ENCODE results near the gene PPP1R15B.

- TF ChIP-seq CTCF (IDR thresholded peaks at IDR 0.05; ENCODE audit: insufficient read depth, low read length, poor library complexity, severe bottlenecking) (no peak), EZH2phosphoT487 (conservative IDR thresholded peaks at IDR 0.05; ENCODE audit: low read length) (no peak)
Observed at GRCh38 chr1:204454476-204454875, 42.9 kb upstream of the PPP1R15B start.

All from SU-DHL-6 (cell line).